GM12874 (cell line): ENCODE results near the gene PPP3R1.

Experiments
- CTCF ChIP-seq: IDR thresholded peaks from 2 replicates; pipeline ENCODE4 v1.5.1; 2011; ENCODE audit warnings: low read depth, mild to moderate bottlenecking, control low read depth, low read length, moderate library complexity; ENCODE audit not compliant: insufficient read depth

The PPP3R1 gene

GRCh38 chr2:68195096-68195495, 57.2 kb downstream of the PPP3R1 start:
- no peak for TF ChIP-seq CTCF

GRCh38 chr2:68193787-68194372, 58.5 kb downstream of the PPP3R1 start:
- TF ChIP-seq CTCF: no peak

- TF ChIP-seq CTCF: no peak
Observed at GRCh38 chr2:68193144-68193543, 59.2 kb downstream of the PPP3R1 start.

GRCh38 chr2:68190991-68191731, 61.2 kb downstream of the PPP3R1 start:
- no peak for TF ChIP-seq CTCF

- TF ChIP-seq CTCF: no peak
Observed at GRCh38 chr2:68189991-68190784, 62.1 kb downstream of the PPP3R1 start.

- TF ChIP-seq CTCF: no peak
Observed at GRCh38 chr2:68188831-68189230, 63.5 kb downstream of the PPP3R1 start.

GRCh38 chr2:68187329-68187728, 65.0 kb downstream of the PPP3R1 start:
- TF ChIP-seq CTCF: no peak
